Occipital lobe (tissue), 2 donors: ENCODE data around the gene SHMT2. TPM values are rescaled to one million over a fixed set of nuclear protein-coding genes. Genes with fewer than 3 reads are reported as not detected.

Experiments used
- DNase-seq: peaks from one replicate; lab custom pipeline; 2025; lab: John Stamatoyannopoulos, UW
- total RNA-seq: library from RNA; depleted of rRNA; stranded (reverse); fragments of >200 nt; gene quantifications from one replicate; pipeline ENCODE4 v1.2.3, GENCODE V29; 2014

Gene SHMT2
- total RNA-seq, 1 donor from 2014 or later: 36.2 TPM

DNA sequence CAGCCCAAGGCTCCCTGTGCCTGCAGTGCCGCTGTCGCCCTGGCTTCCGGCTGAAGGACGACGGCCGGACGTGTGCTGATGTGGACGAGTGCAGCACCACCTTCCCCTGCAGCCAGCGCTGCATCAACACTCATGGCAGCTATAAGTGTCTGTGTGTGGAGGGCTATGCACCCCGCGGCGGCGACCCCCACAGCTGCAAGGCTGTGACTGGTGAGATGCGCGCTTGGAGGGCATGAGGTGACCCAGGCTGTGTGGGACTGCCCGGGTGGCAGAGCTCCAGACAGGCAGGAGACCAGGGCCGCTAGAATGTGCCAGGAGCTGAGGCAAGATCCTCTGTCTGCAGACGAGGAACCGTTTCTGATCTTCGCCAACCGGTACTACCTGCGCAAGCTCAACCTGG is 32.6 kb upstream of the SHMT2 start:
- DNase-seq: no peak

DNA sequence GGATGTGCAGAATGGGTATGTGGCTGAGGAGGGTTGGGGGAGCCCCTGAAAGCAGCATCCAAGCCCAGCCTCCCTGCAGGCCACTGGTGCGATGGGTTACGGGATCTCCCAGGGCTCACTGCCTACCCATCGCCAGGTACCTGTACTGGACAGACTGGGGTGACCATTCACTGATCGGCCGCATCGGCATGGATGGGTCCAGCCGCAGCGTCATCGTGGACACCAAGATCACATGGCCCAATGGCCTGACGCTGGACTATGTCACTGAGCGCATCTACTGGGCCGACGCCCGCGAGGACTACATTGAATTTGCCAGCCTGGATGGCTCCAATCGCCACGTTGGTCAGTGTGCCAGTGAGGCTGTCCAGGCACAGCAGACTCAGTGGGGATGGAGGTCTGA is 31.2 kb upstream of the SHMT2 start:
- DNase-seq: no peak

DNA sequence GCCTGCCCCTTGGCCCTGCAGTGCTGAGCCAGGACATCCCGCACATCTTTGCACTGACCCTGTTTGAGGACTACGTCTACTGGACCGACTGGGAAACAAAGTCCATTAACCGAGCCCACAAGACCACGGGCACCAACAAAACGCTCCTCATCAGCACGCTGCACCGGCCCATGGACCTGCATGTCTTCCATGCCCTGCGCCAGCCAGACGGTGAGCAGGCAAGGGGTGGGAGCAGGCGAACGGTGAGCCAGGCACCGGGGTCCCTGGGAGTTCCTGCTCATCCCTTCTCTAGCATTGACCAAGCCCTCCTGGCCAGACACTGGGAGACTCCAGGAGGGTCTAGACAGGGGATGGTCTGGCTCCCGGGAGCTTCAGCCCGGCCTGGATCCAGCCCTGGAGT is 30.3 kb upstream of the SHMT2 start:
- no peak for DNase-seq

GRCh38 chr12:57200497-57200896 is 29.0 kb upstream of the SHMT2 start:
- no peak for DNase-seq

DNA sequence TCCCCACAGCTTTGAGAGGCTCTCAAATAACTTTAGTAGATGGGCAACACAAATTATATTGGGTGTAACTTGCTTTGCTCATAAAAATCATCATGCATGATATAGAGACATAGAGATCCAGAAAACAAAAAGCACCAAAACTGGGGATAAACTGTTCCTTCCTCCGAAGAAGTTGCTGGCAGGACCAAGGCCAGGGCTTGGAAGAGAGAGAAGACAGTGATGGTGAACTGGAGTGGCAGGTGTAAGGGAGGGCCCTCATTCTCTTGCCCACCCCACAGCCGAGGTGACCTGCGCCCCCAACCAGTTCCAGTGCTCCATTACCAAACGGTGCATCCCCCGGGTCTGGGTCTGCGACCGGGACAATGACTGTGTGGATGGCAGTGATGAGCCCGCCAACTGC is 28.3 kb upstream of the SHMT2 start:
- DNase-seq: no peak

DNA sequence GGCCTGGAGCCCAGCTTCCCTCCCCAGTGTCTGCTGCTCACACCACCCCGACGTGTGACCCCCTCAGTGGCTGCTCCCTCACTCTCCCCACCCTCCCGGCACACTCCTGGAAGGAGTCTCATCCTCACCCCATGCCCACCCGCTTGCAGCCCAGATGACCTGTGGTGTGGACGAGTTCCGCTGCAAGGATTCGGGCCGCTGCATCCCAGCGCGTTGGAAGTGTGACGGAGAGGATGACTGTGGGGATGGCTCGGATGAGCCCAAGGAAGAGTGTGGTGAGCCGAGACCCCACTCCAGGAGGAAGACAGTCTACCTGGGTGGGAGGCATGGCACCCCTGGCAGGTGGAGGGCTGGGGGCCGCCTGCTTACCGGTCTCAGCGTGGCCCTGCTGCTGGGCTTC is 27.9 kb upstream of the SHMT2 start:
- no peak for DNase-seq

DNA sequence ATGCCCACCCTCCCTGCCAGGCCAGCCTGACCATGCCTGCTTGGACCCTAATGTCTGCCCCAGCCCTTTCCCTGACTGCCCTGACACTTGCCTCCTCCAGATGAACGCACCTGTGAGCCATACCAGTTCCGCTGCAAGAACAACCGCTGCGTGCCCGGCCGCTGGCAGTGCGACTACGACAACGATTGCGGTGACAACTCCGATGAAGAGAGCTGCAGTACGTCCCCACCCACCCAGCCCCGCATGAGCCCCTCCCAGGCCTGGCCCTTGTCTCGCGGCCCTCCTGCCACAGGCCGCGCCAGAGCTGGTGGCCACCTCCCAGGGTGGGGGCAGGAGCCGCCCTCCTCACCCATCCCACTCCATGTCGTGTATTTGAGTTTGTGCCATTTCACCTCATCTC is 27.2 kb upstream of the SHMT2 start:
- no peak for DNase-seq

- no peak for DNase-seq
Observed at GRCh38 chr12:57203201-57203600, 26.3 kb upstream of the SHMT2 start.

DNA sequence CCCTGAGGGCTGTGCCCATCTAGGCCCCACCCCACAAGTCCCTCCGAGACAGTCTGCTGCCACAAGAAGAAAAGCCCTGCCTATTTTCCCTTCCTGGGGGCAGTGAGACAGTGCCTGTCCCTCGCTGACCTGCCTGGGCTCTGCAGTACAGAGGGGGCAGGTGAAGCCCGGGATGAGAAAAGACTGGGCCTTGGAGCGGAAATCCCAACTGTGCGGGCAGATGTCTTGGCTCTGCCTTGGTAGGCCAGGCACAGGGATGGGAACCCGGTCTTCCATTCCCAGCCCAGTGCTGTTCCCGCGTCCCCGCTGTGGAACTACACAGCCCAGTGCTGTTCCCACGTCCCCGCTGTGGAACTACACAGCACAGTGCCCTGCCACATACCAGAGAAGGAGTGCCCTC is 25.7 kb upstream of the SHMT2 start:
- no peak for DNase-seq

DNA sequence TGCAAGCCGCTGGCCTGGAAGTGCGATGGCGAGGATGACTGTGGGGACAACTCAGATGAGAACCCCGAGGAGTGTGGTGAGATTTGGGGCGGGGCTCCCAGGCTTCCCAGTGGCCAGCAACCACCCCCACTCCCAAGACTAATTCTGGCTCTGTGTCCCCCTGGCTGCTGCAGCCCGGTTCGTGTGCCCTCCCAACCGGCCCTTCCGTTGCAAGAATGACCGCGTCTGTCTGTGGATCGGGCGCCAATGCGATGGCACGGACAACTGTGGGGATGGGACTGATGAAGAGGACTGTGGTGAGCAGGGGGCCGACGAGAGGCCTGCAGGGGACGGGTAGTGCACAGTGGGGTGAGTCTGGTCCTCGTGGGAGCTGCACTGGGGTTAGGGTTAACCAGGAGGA is 25.1 kb upstream of the SHMT2 start:
- no peak for DNase-seq

DNA sequence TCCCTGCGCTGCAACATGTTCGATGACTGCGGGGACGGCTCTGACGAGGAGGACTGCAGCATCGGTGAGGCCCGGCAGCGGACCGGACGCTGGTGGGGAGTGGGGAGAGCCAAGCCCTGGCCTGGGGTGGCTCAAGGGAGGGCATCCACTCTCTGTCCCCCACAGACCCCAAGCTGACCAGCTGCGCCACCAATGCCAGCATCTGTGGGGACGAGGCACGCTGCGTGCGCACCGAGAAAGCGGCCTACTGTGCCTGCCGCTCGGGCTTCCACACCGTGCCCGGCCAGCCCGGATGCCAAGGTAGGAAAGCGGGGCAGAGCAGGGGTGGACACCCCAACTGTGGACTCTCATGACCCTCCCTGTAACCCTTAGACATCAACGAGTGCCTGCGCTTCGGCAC is 24.3 kb upstream of the SHMT2 start:
- DNase-seq: no peak

DNA sequence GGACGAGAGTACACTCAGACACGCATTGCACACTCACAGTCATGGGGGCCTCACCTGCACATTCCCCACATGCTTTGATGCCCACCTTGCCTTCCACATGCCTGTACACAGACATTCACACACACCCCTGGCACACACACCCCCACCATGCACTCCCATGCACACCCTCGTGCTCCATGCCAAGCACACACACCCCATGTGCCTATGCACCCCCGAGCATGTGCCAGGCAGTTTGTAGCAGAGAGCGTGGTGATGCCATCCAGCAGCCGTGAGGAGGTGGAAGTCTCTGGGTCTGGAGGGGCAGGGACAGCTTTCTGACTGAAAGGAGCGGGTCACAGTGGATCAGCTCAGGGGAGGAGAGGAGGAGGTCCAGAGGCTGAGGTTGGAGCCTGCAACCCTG is 23.6 kb upstream of the SHMT2 start:
- no peak for DNase-seq

GRCh38 chr12:57207731-57208630 is 21.5 kb upstream of the SHMT2 start:
- no peak for DNase-seq

GRCh38 chr12:57208631-57209282 is 20.8 kb upstream of the SHMT2 start:
- peak; percentile 45 for DNase-seq

DNA sequence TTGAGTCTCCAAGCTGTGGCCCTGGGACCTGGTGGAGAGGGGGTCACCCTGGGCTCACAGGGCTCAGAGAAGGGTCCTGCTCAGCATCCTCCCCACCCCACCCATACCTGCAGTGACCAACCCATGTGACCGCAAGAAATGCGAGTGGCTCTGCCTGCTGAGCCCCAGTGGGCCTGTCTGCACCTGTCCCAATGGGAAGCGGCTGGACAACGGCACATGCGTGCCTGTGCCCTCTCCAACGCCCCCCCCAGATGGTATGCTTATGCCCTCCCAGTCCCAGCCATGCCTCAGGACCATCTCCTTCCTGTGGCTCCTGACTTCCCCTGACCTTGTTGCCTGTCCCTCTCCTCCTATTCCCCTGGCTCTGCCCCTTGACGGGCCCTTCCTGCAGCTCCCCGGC is 19.6 kb upstream of the SHMT2 start:
- DNase-seq: no peak

DNA sequence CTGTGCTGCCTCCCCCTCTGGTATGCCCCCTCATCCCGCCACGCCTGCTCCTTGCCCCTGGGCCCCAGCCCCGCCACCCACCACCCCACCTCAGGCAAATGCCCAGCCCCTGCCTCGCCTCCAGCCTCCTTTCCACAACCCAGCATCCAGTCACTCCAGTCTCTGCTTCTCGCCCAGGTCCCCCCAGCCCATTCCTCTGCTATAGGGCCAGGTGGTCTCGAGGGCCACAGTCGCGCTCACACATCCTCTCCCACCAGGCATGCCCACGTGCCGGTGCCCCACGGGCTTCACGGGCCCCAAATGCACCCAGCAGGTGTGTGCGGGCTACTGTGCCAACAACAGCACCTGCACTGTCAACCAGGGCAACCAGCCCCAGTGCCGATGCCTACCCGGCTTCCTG is 19.1 kb upstream of the SHMT2 start:
- DNase-seq: no peak

- DNase-seq: no peak
Observed at GRCh38 chr12:57210926-57211692, 18.4 kb upstream of the SHMT2 start.

- no peak for DNase-seq
Observed at GRCh38 chr12:57211791-57212700, 17.5 kb upstream of the SHMT2 start.

GRCh38 chr12:57212701-57213057 is 16.8 kb upstream of the SHMT2 start:
- no peak for DNase-seq

DNA sequence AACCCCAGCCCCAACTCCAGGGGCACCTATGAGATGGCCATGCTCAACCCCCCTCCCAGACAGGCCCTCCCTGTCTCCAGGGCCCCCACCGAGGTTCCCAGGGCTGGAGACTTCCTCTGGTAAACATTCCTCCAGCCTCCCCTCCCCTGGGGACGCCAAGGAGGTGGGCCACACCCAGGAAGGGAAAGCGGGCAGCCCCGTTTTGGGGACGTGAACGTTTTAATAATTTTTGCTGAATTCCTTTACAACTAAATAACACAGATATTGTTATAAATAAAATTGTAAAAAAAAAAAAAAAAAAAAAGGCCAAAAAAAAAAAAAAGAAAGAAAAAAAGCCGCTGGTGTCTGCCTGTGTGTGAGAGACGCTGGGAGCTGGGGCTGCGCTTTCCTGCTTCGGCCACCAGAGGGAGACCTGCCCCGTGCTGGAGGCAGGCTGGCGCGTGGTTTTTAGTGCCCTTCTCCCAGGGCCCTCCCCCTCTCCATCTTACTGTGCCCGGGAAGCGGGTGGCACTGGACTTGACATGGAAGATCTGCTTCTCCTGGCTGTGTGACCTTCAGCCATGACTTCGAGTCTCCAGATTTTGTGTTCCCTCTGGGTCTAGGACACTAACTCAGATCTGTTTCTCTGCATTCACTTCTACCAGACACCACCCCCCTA is 16.3 kb upstream of the SHMT2 start:
- DNase-seq: peak; percentile 83
